Measurements from ENCODE around the gene DGKK.

GRCh38 chrX:50447535-50447934 is 23.1 kb downstream of the DGKK start:
- TF ChIP-seq CTCF (conservative IDR thresholded peaks at IDR 0.05; ENCODE audit: low read length) (no peak), EZH2phosphoT487 (IDR thresholded peaks at IDR 0.05; ENCODE audit: borderline replicate concordance, low read depth, low read length) (no peak)
